ENCODE measurements around the gene S100PBP. TPM values are rescaled to one million over a fixed set of nuclear protein-coding genes. Genes with fewer than 3 reads are reported as not detected.
A peak's percentile ranks its signal among the peaks of the same experiment; 100 is the strongest.

The S100PBP gene
- total RNA-seq, 1 donor from 2014 or later: 59.8 TPM

- ATAC-seq (no peak), DNase-seq (ENCODE audit: low spot score) (peak; percentile 22)
- intact Hi-C loops (cut with DNase I): no loop called here
Observed at GRCh38 chr1:32878637-32879041, 61.2 kb downstream of the S100PBP start.

- no peak for DNase-seq (ENCODE audit: low spot score)
- intact Hi-C loops (cut with DNase I): no loop called here
- no peak for ATAC-seq
Observed at GRCh38 chr1:32881291-32881690, 63.8 kb downstream of the S100PBP start.

- no peak for DNase-seq (ENCODE audit: low spot score)
- no peak for ATAC-seq
- intact Hi-C loops (cut with DNase I): no loop called here
Observed at GRCh38 chr1:32881871-32882850, 64.7 kb downstream of the S100PBP start.

GRCh38 chr1:32883338-32884031, 66.0 kb downstream of the S100PBP start:
- ATAC-seq (no peak), DNase-seq (ENCODE audit: low spot score) (no peak)
- intact Hi-C loops (cut with DNase I): no loop called here

- intact Hi-C loops (cut with DNase I): no loop called here
- DNase-seq (ENCODE audit: low spot score) (no peak), ATAC-seq (no peak)
Observed at GRCh38 chr1:32884032-32884372, 66.5 kb downstream of the S100PBP start.

GRCh38 chr1:32884726-32885125, 67.3 kb downstream of the S100PBP start:
- intact Hi-C loops (cut with DNase I): no loop called here
- no peak for ATAC-seq
- DNase-seq (ENCODE audit: low spot score): no peak

GRCh38 chr1:32885676-32886003, 68.2 kb downstream of the S100PBP start:
- no peak for DNase-seq (ENCODE audit: low spot score)

GRCh38 chr1:32886004-32886827, 68.8 kb downstream of the S100PBP start, which contains the start of gene HPCA:
Gene HPCA (plus strand): TSS chr1:32886491. CDS start chr1:32888899, 2,408 bp downstream.
- DNase-seq (ENCODE audit: low spot score) (no peak), ATAC-seq (peak; percentile 52)
- intact Hi-C loops (cut with DNase I): no loop called here

More at GRCh38 chr1:32885676-32886003, 68.2 kb downstream of the S100PBP start:
- intact Hi-C loops (cut with DNase I): no loop called here
- ATAC-seq: no peak

- no peak for ATAC-seq
- DNase-seq (ENCODE audit: low spot score): no peak
- intact Hi-C loops (cut with DNase I): no loop called here
Observed at GRCh38 chr1:32886828-32887414, 69.5 kb downstream of the S100PBP start.

- DNase-seq (ENCODE audit: low spot score): no peak
- no peak for ATAC-seq
- intact Hi-C loops (cut with DNase I): no loop called here
Observed at GRCh38 chr1:32887623-32888022, 70.2 kb downstream of the S100PBP start.

- intact Hi-C loops (cut with DNase I): no loop called here
- no peak for DNase-seq (ENCODE audit: low spot score)
- ATAC-seq: no peak
Observed at GRCh38 chr1:32888134-32888533, 70.7 kb downstream of the S100PBP start.

- DNase-seq (ENCODE audit: low spot score): no peak
- intact Hi-C loops (cut with DNase I): no loop called here
- no peak for ATAC-seq
Observed at GRCh38 chr1:32888677-32889420, 71.4 kb downstream of the S100PBP start.

- intact Hi-C loops (cut with DNase I): no loop called here
- no peak for DNase-seq (ENCODE audit: low spot score)
- no peak for ATAC-seq
Observed at GRCh38 chr1:32889731-32890278, 72.4 kb downstream of the S100PBP start.

- no peak for DNase-seq (ENCODE audit: low spot score)
- intact Hi-C loops (cut with DNase I): no loop called here
- no peak for ATAC-seq
Observed at GRCh38 chr1:32890516-32891240, 73.2 kb downstream of the S100PBP start.

GRCh38 chr1:32891241-32891570, 73.8 kb downstream of the S100PBP start:
- intact Hi-C loops (cut with DNase I): no loop called here
- ATAC-seq (no peak), DNase-seq (ENCODE audit: low spot score) (no peak)

GRCh38 chr1:32891630-32892029, 74.2 kb downstream of the S100PBP start:
- DNase-seq (ENCODE audit: low spot score) (no peak), ATAC-seq (no peak)
- intact Hi-C loops (cut with DNase I): no loop called here

- no peak for DNase-seq (ENCODE audit: low spot score)
- intact Hi-C loops (cut with DNase I): no loop called here
- ATAC-seq: no peak
Observed at GRCh38 chr1:32892368-32893197, 75.1 kb downstream of the S100PBP start.
